ENCODE data around the gene RARA.

The RARA gene

DNA sequence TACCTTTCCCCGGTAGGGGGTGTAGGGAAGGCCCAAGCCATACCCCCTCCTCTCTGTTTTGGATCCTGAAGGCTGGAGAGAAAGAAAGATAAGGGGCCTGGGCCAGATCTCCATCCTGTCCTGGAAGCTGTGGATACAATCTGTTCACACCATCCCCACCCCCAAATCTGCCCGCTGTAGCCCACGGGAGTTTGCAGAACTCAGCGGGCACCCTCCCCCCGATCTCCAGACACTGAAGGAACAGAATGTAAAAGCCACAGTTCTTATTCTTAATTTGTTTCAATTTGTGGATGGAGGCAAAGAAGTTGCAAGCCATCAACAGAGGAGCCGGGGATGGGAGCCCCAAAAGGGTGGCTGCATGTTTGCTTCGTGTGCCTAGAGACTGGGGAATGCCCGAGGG is 28.4 kb downstream of the RARA start:
- no peak overlapping the region for H3K4me3 ChIP-seq (ENCODE audit: low read length)
- TF ChIP-seq, protein P1, sequence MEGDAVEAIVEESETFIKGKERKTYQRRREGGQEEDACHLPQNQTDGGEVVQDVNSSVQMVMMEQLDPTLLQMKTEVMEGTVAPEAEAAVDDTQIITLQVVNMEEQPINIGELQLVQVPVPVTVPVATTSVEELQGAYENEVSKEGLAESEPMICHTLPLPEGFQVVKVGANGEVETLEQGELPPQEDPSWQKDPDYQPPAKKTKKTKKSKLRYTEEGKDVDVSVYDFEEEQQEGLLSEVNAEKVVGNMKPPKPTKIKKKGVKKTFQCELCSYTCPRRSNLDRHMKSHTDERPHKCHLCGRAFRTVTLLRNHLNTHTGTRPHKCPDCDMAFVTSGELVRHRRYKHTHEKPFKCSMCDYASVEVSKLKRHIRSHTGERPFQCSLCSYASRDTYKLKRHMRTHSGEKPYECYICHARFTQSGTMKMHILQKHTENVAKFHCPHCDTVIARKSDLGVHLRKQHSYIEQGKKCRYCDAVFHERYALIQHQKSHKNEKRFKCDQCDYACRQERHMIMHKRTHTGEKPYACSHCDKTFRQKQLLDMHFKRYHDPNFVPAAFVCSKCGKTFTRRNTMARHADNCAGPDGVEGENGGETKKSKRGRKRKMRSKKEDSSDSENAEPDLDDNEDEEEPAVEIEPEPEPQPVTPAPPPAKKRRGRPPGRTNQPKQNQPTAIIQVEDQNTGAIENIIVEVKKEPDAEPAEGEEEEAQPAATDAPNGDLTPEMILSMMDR (IDR thresholded peaks at IDR 0.05; ENCODE audit: insufficient read depth, low read depth, low read length, missing control alignments), result no peak
- no peak for DNase-seq (ENCODE audit: low read depth)

DNA sequence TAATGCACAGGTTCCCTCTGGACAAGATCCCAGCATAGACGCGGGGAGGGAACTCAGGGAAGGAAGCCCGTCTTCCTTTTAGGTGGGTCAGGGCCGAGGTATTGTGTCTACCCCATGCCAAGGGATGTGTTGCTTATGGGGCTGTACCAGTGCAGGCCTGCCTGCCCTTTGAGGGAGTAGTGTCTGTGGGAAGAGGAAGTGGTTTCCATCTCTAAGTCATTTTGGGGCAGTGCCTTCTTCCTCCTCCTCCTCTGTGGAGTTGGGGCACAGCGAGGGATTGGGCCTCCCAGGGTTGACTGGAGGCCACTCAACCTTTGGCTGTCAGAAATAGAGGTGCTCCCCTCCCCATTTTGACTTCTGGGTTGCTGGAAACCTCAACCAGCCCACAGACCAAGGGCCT is 29.1 kb downstream of the RARA start:
- TF ChIP-seq, protein P1 (IDR thresholded peaks at IDR 0.05; ENCODE audit: insufficient read depth, low read depth, low read length, missing control alignments), result no peak
- H3K4me3 ChIP-seq (ENCODE audit: low read length), result no peak overlapping the region
- no peak for DNase-seq (ENCODE audit: low read depth)

DNA sequence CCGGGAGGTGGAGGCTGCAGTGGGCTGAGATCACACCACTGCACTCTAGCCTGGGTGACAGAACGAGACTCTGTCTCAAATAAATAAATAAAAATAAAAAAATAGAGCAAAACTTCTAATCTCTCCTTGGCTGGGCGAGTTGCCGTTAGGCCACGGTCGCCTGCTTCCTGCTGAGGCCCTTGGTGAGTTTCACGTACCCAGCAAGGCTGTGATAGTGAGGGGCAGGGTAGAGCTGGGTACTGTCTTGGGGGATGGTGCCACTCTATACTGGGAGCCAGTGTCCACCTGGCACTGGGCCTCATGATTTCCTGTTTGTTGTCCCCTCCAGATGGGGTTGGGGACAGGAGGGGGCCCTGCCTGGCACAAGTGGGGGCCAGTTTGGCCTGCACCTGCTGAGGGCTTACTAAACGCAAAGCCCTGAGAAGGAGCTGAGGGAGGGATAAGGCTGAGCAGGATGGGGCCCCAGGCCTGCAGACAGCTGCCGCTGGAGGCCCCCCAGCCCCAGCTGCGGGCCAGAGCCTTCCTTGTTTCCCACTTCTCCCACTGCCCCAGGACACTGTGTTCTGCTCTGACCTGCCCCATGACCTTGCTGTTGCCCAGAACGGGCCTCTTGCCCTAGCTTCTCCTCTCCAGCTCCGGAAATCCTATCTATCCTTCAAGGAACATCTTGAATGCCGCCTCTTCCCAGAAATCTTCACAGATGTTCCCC is 30.1 kb downstream of the RARA start:
- H3K4me3 ChIP-seq (ENCODE audit: low read length), result no peak overlapping the region
- no peak for DNase-seq (ENCODE audit: low read depth)
- TF ChIP-seq, protein P1 (IDR thresholded peaks at IDR 0.05; ENCODE audit: insufficient read depth, low read depth, low read length, missing control alignments), result no peak

DNA sequence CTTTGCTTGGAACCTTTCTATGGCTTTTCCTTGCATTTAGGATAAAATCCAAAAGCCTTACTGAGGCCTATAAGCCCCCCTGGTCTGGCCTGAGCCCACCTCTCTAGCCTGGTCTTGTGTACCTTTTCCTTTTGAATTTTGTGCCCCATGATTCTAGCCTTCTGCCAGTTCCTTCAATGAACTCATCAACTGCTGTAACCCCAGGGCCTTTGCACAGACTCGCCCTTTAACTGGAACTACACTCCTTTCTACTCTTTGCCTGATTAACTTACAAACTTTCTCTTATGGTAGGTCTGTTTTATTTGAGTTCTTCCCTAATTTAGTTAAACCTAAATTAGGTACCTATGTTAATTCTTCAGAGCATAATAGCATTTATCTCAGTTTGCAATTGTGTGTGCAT is 31.3 kb downstream of the RARA start:
- H3K4me3 ChIP-seq (ENCODE audit: low read length), result no peak overlapping the region
- TF ChIP-seq, protein P1 (IDR thresholded peaks at IDR 0.05; ENCODE audit: insufficient read depth, low read depth, low read length, missing control alignments), result no peak
- no peak for DNase-seq (ENCODE audit: low read depth)

DNA sequence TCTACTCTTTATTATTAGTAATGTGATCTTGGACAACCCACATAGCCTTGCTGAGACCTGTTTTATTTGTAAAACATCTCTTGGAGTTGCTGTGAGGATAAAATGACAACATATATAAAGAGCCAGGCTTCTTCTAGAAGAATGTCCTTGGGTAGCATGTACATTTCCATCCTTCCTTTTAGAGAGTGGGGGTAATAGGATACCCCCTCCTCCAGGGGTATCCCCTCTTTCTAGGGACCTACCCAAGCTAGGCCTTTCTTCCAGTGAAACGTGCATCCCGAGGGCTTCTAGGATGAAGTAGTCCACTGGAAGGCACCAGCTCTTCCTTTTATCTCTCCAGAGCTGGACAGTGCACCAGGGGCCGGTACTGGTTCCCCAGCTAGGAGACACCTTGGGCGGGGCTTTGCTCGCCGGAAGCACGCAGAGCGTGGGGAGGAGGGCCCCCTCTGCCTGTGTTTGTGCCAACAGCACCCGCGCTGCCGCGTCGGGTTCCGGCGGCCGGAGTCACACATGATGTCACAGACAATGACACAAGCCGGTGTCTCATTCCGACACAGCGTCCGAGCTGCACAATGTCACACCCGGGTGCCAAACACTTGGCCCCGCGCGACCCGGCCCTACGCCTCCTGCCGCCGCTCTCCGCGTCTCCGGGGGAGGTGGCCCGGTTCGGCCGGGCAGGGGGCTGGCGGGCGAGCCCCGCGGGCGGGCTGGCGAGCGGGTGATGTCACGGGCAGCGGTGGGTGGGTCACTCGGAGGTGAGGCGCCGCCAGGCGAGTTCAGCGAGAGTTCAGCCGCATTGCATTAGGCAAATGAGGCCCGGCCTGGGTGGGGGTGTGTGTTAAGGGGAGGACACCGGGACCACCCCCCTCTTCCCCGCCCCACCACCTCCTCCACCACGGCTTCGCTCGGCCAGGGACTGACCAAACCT is 32.2 kb downstream of the RARA start:
- DNase-seq (ENCODE audit: low read depth), result peak; percentile 61
- H3K4me3 ChIP-seq (ENCODE audit: low read length), result peak overlapping the region; percentile 52
- TF ChIP-seq, protein P1 (IDR thresholded peaks at IDR 0.05; ENCODE audit: insufficient read depth, low read depth, low read length, missing control alignments), result no peak

DNA sequence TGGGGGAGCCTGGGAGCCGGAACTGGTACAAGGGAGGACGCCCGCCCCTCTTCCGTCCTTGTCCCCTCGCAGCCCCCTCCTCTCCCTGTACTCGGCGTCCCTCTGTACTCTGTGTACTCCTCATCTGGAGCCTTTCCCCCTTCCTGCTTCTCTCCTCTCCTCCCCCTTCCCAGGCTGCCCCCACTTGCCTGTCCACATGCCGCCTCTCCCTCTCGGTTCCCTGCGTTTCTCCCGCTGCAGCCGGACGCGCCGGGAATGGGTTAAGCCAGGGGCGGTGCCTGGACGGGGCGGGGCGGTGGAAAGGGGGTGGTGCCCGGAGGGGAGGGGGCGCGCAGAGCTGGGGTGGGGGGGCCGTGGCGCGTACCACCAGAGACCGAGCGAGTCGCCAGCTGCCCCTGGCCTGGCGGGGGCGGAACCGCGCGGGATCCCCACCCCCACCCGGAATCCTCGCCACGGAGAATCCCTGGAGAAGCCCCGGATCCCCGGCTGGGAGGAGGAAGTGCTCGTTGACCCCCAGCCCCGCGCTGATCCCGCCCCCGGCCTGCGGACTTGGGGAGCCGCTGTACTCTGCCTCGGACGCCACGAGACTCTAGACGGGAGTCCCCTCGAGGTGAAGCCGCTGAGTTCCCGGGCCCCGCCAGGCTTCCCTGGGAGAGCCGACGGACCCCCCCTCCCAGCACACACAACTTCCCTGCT is 33.0 kb downstream of the RARA start:
- TF ChIP-seq, protein P1 (IDR thresholded peaks at IDR 0.05; ENCODE audit: insufficient read depth, low read depth, low read length, missing control alignments), result no peak
- DNase-seq (ENCODE audit: low read depth), result peak; percentile 40
- peak overlapping the region; percentile 52 for H3K4me3 ChIP-seq (ENCODE audit: low read length)

Data from epithelial cell of esophagus (primary cell).